Sigmoid colon (tissue), 7 donors: Measurements from ENCODE around the gene FRA10AC1. TPM values are rescaled to one million over a fixed set of nuclear protein-coding genes. Genes with fewer than 3 reads are reported as not detected.

ENCODE experiments used
- DNase-seq: peaks from one replicate; pipeline ENCODE4 v3.0.0-alpha.2; 2019
- H3K27ac ChIP-seq, 4 donors: fragments of 200-600 bp; sonication (generic); one replicate each; pipeline ENCODE4 v1.5.1; 2016 to 2019; ENCODE audit warnings: mild to moderate bottlenecking in 1 of 4
- H3K27me3 ChIP-seq, 3 donors: fragments of 200-600 bp; sonication (generic); one replicate each; pipeline ENCODE4 v1.5.1; 2019; ENCODE audit warnings: mild to moderate bottlenecking in 1 of 3
- H3K36me3 ChIP-seq, 4 donors: fragments of 200-600 bp; sonication (generic); one replicate each; pipeline ENCODE4 v1.5.1; 2016 to 2019
- H3K4me1 ChIP-seq, 4 donors: fragments of 200-600 bp; sonication (generic); one replicate each; pipeline ENCODE4 v1.5.1; 2017 to 2019
- H3K4me3 ChIP-seq, 4 donors: fragments of 200-600 bp; sonication (generic); one replicate each; pipeline ENCODE4 v1.5.1; 2017 to 2019; ENCODE audit warnings: mild to moderate bottlenecking in 2 of 4, moderate library complexity in 1 of 4
- H3K9me3 ChIP-seq, 4 donors: fragments of 200-600 bp in 3 of 4; sonication (generic) in 3 of 4; one replicate each; pipeline versions ENCODE4 v1.5.1 to v1.6.1; 2013 to 2019
- CTCF ChIP-seq, 4 experiments: fragments of 450-650 bp in 3 of 4; fragments of 200-600 bp in 1 of 4; IDR thresholded peaks; one replicate each; pipeline ENCODE4 v1.5.1; 2016 to 2019; ENCODE audit warnings: antibody characterized with exemption in 4 of 4, mild to moderate bottlenecking in 3 of 4, moderate library complexity in 2 of 4
- EP300 ChIP-seq, 4 donors: sonication (generic); formaldehyde crosslinking; IDR thresholded peaks; one replicate each; pipeline ENCODE4 v1.6.1; 2017; ENCODE audit warnings: antibody characterized with exemption in 4 of 4
- POLR2A ChIP-seq, 2 donors: fragments of 450-650 bp; IDR thresholded peaks; one replicate each; pipeline ENCODE4 v1.6.1; 2016; ENCODE audit warnings: antibody characterized with exemption in 2 of 2, mild to moderate bottlenecking in 2 of 2, moderate library complexity in 2 of 2
- POLR2AphosphoS5 ChIP-seq, 4 donors: sonication (generic); formaldehyde crosslinking; IDR thresholded peaks; one replicate each; pipeline ENCODE4 v1.6.1; 2017; ENCODE audit warnings: antibody characterized with exemption in 4 of 4
- WGBS, 2 donors: extraction: QIAGEN DNeasy Blood & Tissue Kit; methylation state at CpG; one replicate each; pipeline ENCODE4 v1.1.7; 2013; 5-methylcytosine and 5-hydroxymethylcytosine counted together
- intact Hi-C: fragments of 100-400 bp; cut with DNase I; formaldehyde crosslinking; loops from one replicate; pipeline ENCODE4 v1.15.1; 2023
- polyA plus RNA-seq, 3 donors: library from polyadenylated mRNA; stranded (reverse); fragments of 200-250 nt; gene quantifications; one replicate each; pipeline ENCODE4 v1.2.3, GENCODE V29; 2013
- total RNA-seq, 4 donors: library from RNA; depleted of rRNA; stranded (reverse); fragments of >200 nt; gene quantifications; one replicate each; pipeline ENCODE4 v1.1.0, GENCODE V29; 2016
- donor health status: healthy with polysubstance abuse.
- donor health status: Bipolar disorder and iron deficiency.
- donor health status: healthy.

The FRA10AC1 gene
- total and polyA plus RNA-seq, 7 donors, result 4.2 to 23.5 (median 11.8) TPM

- no peak for TF ChIP-seq CTCF (IDR thresholded peaks at IDR 0.05)
- no peak for TF ChIP-seq POLR2AphosphoS5 (IDR thresholded peaks at IDR 0.05)
- TF ChIP-seq POLR2A (IDR thresholded peaks at IDR 0.05), result no peak
- TF ChIP-seq EP300 (IDR thresholded peaks at IDR 0.05), result no peak
- WGBS, 2 donors, result 74 to 82% methylated on average over 1 of the region's 1 CpG
- intact Hi-C loops, result no loop called here
Observed at GRCh38 chr10:93726024-93726423, 23.6 kb upstream of the FRA10AC1 start.

GRCh38 chr10:93723153-93723552 lies 20.8 kb upstream of the FRA10AC1 start:
- Histone ChIP-seq H3K27ac (no peak overlapping the region), H3K36me3 (no peaks in the 10 kb centered on the region), H3K4me3 (no peak overlapping the region), H3K9me3 (no peaks in the 10 kb centered on the region), H3K27me3 (no peaks in the 10 kb centered on the region), H3K4me1 (no peaks in the 10 kb centered on the region)
- intact Hi-C loops, result no loop called here
- DNase-seq, result no peak
- 73 to 83% methylated on average over 2 of the region's 2 CpGs for WGBS, 2 donors
- TF ChIP-seq POLR2AphosphoS5 (IDR thresholded peaks at IDR 0.05), result no peak
- no peak for TF ChIP-seq EP300 (IDR thresholded peaks at IDR 0.05)
- no peak for TF ChIP-seq POLR2A (IDR thresholded peaks at IDR 0.05)
- TF ChIP-seq CTCF (IDR thresholded peaks at IDR 0.05), result no peak

More at GRCh38 chr10:93726024-93726423, 23.6 kb upstream of the FRA10AC1 start:
- no peaks in the 10 kb centered on the region for H3K27me3 ChIP-seq
- H3K36me3 ChIP-seq, result no peaks in the 10 kb centered on the region
- no peaks in the 10 kb centered on the region for H3K9me3 ChIP-seq
- H3K4me1 ChIP-seq, result no peaks in the 10 kb centered on the region
- H3K4me3 ChIP-seq, result no peak overlapping the region
- H3K27ac ChIP-seq, result no peak overlapping the region
- no peak for DNase-seq

- H3K4me1 ChIP-seq, result no peaks in the 10 kb centered on the region
- H3K27me3 ChIP-seq, result no peaks in the 10 kb centered on the region
- no peak for TF ChIP-seq CTCF (IDR thresholded peaks at IDR 0.05)
- TF ChIP-seq EP300 (IDR thresholded peaks at IDR 0.05), result no peak
- no peak for TF ChIP-seq POLR2AphosphoS5 (IDR thresholded peaks at IDR 0.05)
- no peak for TF ChIP-seq POLR2A (IDR thresholded peaks at IDR 0.05)
- H3K4me3 ChIP-seq, result no peak overlapping the region
- intact Hi-C loops, result no loop called here
- H3K36me3 ChIP-seq, result no peaks in the 10 kb centered on the region
- no peaks in the 10 kb centered on the region for H3K9me3 ChIP-seq
- no peak for DNase-seq
- no peak overlapping the region for H3K27ac ChIP-seq
Observed at GRCh38 chr10:93722550-93722949, 20.2 kb upstream of the FRA10AC1 start.

- Histone ChIP-seq H3K27ac (no peak overlapping the region), H3K4me1 (no peaks in the 10 kb centered on the region), H3K27me3 (no peaks in the 10 kb centered on the region), H3K9me3 (no peaks in the 10 kb centered on the region), H3K36me3 (no peaks in the 10 kb centered on the region), H3K4me3 (no peak overlapping the region)
- no peak for DNase-seq
- TF ChIP-seq CTCF (IDR thresholded peaks at IDR 0.05), result no peak
- TF ChIP-seq EP300 (IDR thresholded peaks at IDR 0.05), result no peak
- TF ChIP-seq POLR2A (IDR thresholded peaks at IDR 0.05), result no peak
- TF ChIP-seq POLR2AphosphoS5 (IDR thresholded peaks at IDR 0.05), result no peak
- 84 to 90% methylated on average over 3 of the region's 3 CpGs for WGBS, 2 donors
- intact Hi-C loops, result no loop called here
Observed at GRCh38 chr10:93719901-93720300, 17.5 kb upstream of the FRA10AC1 start.
